HG03175 (cell line): ENCODE data around the gene PNPLA3.

ENCODE experiments used
- ATAC-seq: cut with Tn5 transposase; IDR thresholded peaks from one replicate; pipeline ENCODE4 v1.9.1; 2021; ENCODE audit warnings: mild to moderate bottlenecking, moderate library complexity; ENCODE audit not compliant: unreplicated experiment

The PNPLA3 gene

DNA sequence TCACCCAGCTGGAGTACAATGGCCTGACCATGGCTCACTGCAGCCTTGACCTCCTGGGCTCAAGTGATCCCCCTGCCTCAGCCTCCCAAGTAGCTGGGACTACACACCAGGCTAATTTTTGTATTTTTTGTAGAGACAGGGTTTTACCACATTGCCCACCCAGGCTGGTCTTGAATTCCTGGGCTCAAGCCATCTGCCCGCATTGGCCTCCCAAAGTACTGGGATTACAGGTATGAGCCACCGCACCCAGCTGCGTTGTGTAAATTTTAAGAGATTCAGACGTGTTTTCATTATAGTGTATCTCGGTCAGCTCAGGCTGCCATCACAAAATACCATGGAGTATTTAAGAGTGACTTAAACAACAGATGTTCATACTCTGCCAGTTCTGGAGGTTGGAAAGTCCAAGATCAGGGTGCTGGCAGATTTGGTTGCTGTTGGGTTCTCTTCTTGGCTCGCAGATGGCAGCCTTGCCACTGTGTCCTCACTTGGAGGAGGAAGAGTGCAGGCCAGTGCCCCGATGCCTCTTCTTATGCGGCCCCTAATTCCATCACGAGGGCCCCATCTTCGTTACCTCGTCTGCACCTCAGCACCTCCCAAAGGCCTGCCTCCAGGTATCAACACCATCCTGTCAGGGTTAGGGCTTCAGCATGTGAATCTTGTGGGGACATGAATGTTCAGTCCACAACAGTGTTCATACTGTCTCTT lies 67.9 kb downstream of the PNPLA3 start:
- ATAC-seq = no peak

DNA sequence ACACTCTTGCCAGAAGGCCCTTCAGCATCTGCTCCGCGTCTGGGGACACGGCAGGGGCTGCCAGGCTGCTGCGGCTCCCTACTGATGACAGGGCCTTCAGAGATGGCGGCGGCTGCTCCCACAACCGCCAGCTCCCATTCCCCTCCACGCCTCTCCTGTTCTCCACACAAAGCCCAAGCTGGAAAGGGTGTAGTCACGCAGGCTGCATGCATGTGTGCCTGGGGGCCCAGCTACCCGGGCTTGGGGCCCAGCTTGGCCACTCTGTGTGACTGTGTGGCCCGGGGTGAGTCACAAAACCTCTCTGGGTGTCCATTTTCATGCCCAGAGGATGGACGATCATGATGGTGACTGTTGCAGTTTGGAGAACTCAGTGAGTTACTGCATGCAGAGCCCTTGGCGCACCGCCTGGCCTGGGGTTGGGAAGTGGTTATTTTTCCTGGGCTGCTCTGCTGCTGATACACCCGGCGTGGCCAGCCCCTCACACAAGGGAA lies 68.8 kb downstream of the PNPLA3 start:
- ATAC-seq = no peak

GRCh38 chr22:43993072-43993760 lies 69.6 kb downstream of the PNPLA3 start:
- no peak for ATAC-seq

GRCh38 chr22:43994006-43994405 lies 70.4 kb downstream of the PNPLA3 start:
- no peak for ATAC-seq

GRCh38 chr22:43994416-43994815 lies 70.8 kb downstream of the PNPLA3 start:
- ATAC-seq = no peak

GRCh38 chr22:43995057-43995685 lies 71.6 kb downstream of the PNPLA3 start:
- ATAC-seq = no peak

- peak; percentile 13 for ATAC-seq
Observed at GRCh38 chr22:43995798-43996169, 72.2 kb downstream of the PNPLA3 start.

GRCh38 chr22:43996170-43996980 lies 72.8 kb downstream of the PNPLA3 start:
- ATAC-seq = peak; percentile 62

- no peak for ATAC-seq
Observed at GRCh38 chr22:43996981-43997265, 73.3 kb downstream of the PNPLA3 start.
